WTC11 (cell line): ENCODE measurements around the gene PAPSS1. TPM values are rescaled to one million over a fixed set of nuclear protein-coding genes. Genes with fewer than 3 reads are reported as not detected.

ENCODE experiments used
- ATAC-seq: fragments of 200-7000 bp; cut with Tn5 transposase; 2 replicates; pipeline ENCODE4 v1.10.0; 2021; ENCODE audit warnings: mild to moderate bottlenecking, moderate library complexity
- CTCF ChIA-PET: fragments of 300-600 bp; sonication (Branson Sonifier 250); formaldehyde crosslinking; loops from one replicate; lab custom pipeline; 2021; ENCODE audit warnings: antibody characterized with exemption; lab: Charles Lee
- POLR2A ChIA-PET: fragments of 350-600 bp; sonication (Branson Sonifier 250); formaldehyde crosslinking; loops from one replicate; lab custom pipeline; 2021; ENCODE audit warnings: antibody characterized with exemption; lab: Charles Lee
- DNase-seq: peaks from one replicate; pipeline ENCODE4 v3.0.0; 2021; ENCODE audit warnings: low spot score
- H3K27ac Mint-ChIP-seq: 2 replicates; pipeline ENCODE4 v1.8.0; 2021; ENCODE audit warnings: mixed read lengths
- H3K27me3 Mint-ChIP-seq: 2 replicates; pipeline ENCODE4 v1.8.0; 2021; ENCODE audit warnings: low read depth, mild to moderate bottlenecking, moderate library complexity, mixed read lengths
- H3K36me3 Mint-ChIP-seq: 2 replicates; pipeline ENCODE4 v1.8.0; 2021; ENCODE audit warnings: mixed read lengths
- H3K4me1 Mint-ChIP-seq: 2 replicates; pipeline ENCODE4 v1.8.0; 2022; ENCODE audit warnings: mixed read lengths
- H3K4me3 Mint-ChIP-seq: 2 replicates; pipeline ENCODE4 v1.8.0; 2021; ENCODE audit warnings: mild to moderate bottlenecking, moderate library complexity, mixed read lengths
- H3K9me3 Mint-ChIP-seq: 2 replicates; pipeline ENCODE4 v1.8.0; 2021; ENCODE audit warnings: mixed read lengths
- CREM ChIP-seq: sonication (generic); formaldehyde crosslinking; IDR thresholded peaks from 2 replicates; pipeline ENCODE4 v1.8.1; 2022; ENCODE audit warnings: mild to moderate bottlenecking, missing genetic modification reagents, moderate library complexity
- ELF4 ChIP-seq: sonication (generic); formaldehyde crosslinking; IDR thresholded peaks from 2 replicates; pipeline ENCODE4 v1.8.1; 2022; ENCODE audit warnings: low read depth, mild to moderate bottlenecking, moderate library complexity, missing genetic modification reagents
- FOXJ3 ChIP-seq: sonication (generic); formaldehyde crosslinking; IDR thresholded peaks from 2 replicates; pipeline ENCODE4 v1.9.0; 2021; ENCODE audit warnings: missing genetic modification reagents, mild to moderate bottlenecking, borderline replicate concordance
- FOXK1 ChIP-seq: sonication (generic); formaldehyde crosslinking; IDR thresholded peaks from 2 replicates; pipeline ENCODE4 v1.8.0; 2022; ENCODE audit warnings: mild to moderate bottlenecking, moderate library complexity, missing genetic modification reagents
- JAZF1 ChIP-seq: fragments of 250-450 bp; sonication (Bioruptor Pico); IDR thresholded peaks from 2 replicates; pipeline ENCODE4 v1.9.0; 2021; ENCODE audit warnings: moderate library complexity, mild to moderate bottlenecking, inconsistent platforms
- KAT7 ChIP-seq: sonication (generic); formaldehyde crosslinking; IDR thresholded peaks from 2 replicates; pipeline ENCODE4 v1.8.1; 2023; ENCODE audit warnings: missing genetic modification reagents, mild to moderate bottlenecking, borderline replicate concordance
- NFE2L1 ChIP-seq: sonication (generic); formaldehyde crosslinking; IDR thresholded peaks from 2 replicates; pipeline ENCODE4 v1.8.1; 2023; ENCODE audit warnings: missing genetic modification reagents
- PRRX2 ChIP-seq: fragments of 250-450 bp; sonication (Bioruptor Pico); IDR thresholded peaks from 2 replicates; pipeline ENCODE4 v1.8.0; 2021; ENCODE audit warnings: mild to moderate bottlenecking
- RORB ChIP-seq: fragments of 250-450 bp; sonication (Bioruptor Pico); IDR thresholded peaks from 2 replicates; pipeline ENCODE4 v1.9.0; 2021; ENCODE audit warnings: mild to moderate bottlenecking
- SMAD3 ChIP-seq: sonication (generic); formaldehyde crosslinking; IDR thresholded peaks from 2 replicates; pipeline ENCODE4 v1.8.0; 2022; ENCODE audit warnings: missing genetic modification reagents, mild to moderate bottlenecking, borderline replicate concordance
- SMAD4 ChIP-seq: sonication (generic); formaldehyde crosslinking; IDR thresholded peaks from 2 replicates; pipeline ENCODE4 v1.8.0; 2022; ENCODE audit warnings: mild to moderate bottlenecking, missing genetic modification reagents
- ZNF423 ChIP-seq: fragments of 250-450 bp; sonication (Bioruptor Pico); IDR thresholded peaks from 2 replicates; pipeline ENCODE4 v2.1.2; 2022; ENCODE audit warnings: mild to moderate bottlenecking, moderate library complexity
- total RNA-seq: library from RNA; stranded (reverse); gene quantifications from 3 replicates; pipeline ENCODE4 v1.2.3, GENCODE V29; 2021
- TF ChIP-seq, protein P1 (sequence below): fragments of 250-450 bp; sonication (Bioruptor Pico); IDR thresholded peaks from 2 replicates; pipeline ENCODE4 v1.9.0; 2021; ENCODE audit warnings: moderate library complexity, mild to moderate bottlenecking, inconsistent platforms, borderline replicate concordance
- TF ChIP-seq, protein P2 (sequence below): sonication (generic); formaldehyde crosslinking; IDR thresholded peaks from 2 replicates; pipeline ENCODE4 v1.8.1; 2023; ENCODE audit warnings: mild to moderate bottlenecking, missing genetic modification reagents, borderline replicate concordance
- TF ChIP-seq, protein P3 (sequence below): sonication (generic); formaldehyde crosslinking; IDR thresholded peaks from 2 replicates; pipeline ENCODE4 v1.8.0; 2023; ENCODE audit warnings: missing genetic modification reagents
- TF ChIP-seq, protein P4 (sequence below): fragments of 200-600 bp; IDR thresholded peaks from 2 replicates; pipeline ENCODE4 v1.8.0; 2022; ENCODE audit warnings: antibody characterized with exemption
- TF ChIP-seq, protein P5 (sequence below): sonication (generic); formaldehyde crosslinking; conservative IDR thresholded peaks from 2 replicates; pipeline ENCODE4 v1.8.1; 2022; ENCODE audit warnings: mild to moderate bottlenecking, missing genetic modification reagents
- TF ChIP-seq, protein P6 (sequence below): fragments of 250-450 bp; sonication (Bioruptor Pico); conservative IDR thresholded peaks from 2 replicates; pipeline ENCODE4 v1.9.0; 2021; ENCODE audit warnings: mild to moderate bottlenecking
- TF ChIP-seq, protein P7 (sequence below): sonication (generic); formaldehyde crosslinking; IDR thresholded peaks from 2 replicates; pipeline ENCODE4 v1.8.1; 2023; ENCODE audit warnings: mild to moderate bottlenecking, moderate library complexity, missing genetic modification reagents

PAPSS1 gene
- total RNA-seq, 1 experiment from 2014 or later, result 62.9 TPM

DNA sequence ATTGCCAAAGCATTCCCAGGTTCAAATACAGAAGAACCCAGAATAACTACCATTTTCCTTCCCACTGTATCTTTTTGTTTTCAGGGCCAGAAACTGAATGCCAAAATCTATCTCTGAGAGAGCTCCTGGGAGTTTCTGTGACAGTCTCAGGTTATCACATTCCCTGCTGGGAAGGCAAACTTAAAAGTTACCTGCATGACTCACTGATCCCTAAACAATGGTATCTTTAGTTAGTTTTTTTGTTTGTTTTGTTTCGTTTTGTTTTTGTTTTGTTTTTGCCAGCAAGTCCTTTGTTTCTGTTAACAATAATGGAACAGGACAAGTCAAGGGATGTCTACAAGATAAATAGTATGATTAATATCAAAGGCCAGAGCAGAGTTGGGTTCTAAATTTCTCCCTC is 34.3 kb downstream of the PAPSS1 start (continued):
- TF ChIP-seq, protein P1, sequence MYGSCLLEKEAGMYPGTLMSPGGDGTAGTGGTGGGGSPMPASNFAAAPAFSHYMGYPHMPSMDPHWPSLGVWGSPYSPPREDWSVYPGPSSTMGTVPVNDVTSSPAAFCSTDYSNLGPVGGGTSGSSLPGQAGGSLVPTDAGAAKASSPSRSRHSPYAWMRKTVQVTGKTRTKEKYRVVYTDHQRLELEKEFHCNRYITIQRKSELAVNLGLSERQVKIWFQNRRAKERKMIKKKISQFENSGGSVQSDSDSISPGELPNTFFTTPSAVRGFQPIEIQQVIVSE (CRISPR knock-in tag), result no peak
- TF ChIP-seq, protein P2, sequence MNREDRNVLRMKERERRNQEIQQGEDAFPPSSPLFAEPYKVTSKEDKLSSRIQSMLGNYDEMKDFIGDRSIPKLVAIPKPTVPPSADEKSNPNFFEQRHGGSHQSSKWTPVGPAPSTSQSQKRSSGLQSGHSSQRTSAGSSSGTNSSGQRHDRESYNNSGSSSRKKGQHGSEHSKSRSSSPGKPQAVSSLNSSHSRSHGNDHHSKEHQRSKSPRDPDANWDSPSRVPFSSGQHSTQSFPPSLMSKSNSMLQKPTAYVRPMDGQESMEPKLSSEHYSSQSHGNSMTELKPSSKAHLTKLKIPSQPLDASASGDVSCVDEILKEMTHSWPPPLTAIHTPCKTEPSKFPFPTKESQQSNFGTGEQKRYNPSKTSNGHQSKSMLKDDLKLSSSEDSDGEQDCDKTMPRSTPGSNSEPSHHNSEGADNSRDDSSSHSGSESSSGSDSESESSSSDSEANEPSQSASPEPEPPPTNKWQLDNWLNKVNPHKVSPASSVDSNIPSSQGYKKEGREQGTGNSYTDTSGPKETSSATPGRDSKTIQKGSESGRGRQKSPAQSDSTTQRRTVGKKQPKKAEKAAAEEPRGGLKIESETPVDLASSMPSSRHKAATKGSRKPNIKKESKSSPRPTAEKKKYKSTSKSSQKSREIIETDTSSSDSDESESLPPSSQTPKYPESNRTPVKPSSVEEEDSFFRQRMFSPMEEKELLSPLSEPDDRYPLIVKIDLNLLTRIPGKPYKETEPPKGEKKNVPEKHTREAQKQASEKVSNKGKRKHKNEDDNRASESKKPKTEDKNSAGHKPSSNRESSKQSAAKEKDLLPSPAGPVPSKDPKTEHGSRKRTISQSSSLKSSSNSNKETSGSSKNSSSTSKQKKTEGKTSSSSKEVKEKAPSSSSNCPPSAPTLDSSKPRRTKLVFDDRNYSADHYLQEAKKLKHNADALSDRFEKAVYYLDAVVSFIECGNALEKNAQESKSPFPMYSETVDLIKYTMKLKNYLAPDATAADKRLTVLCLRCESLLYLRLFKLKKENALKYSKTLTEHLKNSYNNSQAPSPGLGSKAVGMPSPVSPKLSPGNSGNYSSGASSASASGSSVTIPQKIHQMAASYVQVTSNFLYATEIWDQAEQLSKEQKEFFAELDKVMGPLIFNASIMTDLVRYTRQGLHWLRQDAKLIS, result no peak
- TF ChIP-seq, protein P3, sequence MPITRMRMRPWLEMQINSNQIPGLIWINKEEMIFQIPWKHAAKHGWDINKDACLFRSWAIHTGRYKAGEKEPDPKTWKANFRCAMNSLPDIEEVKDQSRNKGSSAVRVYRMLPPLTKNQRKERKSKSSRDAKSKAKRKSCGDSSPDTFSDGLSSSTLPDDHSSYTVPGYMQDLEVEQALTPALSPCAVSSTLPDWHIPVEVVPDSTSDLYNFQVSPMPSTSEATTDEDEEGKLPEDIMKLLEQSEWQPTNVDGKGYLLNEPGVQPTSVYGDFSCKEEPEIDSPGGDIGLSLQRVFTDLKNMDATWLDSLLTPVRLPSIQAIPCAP (CRISPR knock-in tag), result no peak
- TF ChIP-seq JAZF1 (CRISPR knock-in tag), result no peak

DNA sequence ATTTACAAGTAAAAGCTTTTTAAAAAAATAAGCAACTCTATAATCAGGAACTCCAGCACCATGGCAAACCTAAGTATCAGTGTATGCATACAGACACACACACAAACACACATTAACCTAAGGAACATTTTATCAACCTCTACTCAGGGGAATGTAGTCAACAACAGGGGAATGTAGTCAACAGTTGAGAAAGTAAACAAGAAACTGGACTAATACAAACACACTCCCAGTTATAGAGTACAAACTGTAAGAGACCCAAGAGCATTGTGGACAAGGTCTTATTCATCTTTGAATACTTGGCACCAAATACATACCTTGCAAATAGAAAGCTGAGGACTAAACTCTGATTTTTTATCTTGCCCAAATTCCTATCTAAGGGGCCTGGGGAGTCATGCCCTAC is 36.2 kb downstream of the PAPSS1 start:
- Mint-ChIP-seq H3K4me1 (peaks cover 5% of the 10 kb centered on the region), H3K27ac (no peak overlapping the region), H3K9me3 (no peaks in the 10 kb centered on the region), H3K4me3 (no peak overlapping the region), H3K27me3 (no peaks in the 10 kb centered on the region), H3K36me3 (peaks cover 34% of the 10 kb centered on the region)
- ChIA-PET CTCF (no interaction called here), POLR2A (no interaction called here)
- no peak for DNase-seq
- no peak for TF ChIP-seq ELF4 (CRISPR knock-in tag)
- TF ChIP-seq, protein P4, sequence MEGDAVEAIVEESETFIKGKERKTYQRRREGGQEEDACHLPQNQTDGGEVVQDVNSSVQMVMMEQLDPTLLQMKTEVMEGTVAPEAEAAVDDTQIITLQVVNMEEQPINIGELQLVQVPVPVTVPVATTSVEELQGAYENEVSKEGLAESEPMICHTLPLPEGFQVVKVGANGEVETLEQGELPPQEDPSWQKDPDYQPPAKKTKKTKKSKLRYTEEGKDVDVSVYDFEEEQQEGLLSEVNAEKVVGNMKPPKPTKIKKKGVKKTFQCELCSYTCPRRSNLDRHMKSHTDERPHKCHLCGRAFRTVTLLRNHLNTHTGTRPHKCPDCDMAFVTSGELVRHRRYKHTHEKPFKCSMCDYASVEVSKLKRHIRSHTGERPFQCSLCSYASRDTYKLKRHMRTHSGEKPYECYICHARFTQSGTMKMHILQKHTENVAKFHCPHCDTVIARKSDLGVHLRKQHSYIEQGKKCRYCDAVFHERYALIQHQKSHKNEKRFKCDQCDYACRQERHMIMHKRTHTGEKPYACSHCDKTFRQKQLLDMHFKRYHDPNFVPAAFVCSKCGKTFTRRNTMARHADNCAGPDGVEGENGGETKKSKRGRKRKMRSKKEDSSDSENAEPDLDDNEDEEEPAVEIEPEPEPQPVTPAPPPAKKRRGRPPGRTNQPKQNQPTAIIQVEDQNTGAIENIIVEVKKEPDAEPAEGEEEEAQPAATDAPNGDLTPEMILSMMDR, result no peak
- no peak for TF ChIP-seq SMAD4
- no peak for TF ChIP-seq ZNF423 (CRISPR knock-in tag)
- TF ChIP-seq FOXJ3 (CRISPR knock-in tag), result no peak
- TF ChIP-seq, protein P5, sequence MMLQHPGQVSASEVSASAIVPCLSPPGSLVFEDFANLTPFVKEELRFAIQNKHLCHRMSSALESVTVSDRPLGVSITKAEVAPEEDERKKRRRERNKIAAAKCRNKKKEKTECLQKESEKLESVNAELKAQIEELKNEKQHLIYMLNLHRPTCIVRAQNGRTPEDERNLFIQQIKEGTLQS (CRISPR knock-in tag), result no peak
- TF ChIP-seq RORB (CRISPR knock-in tag), result no peak
- no peak for TF ChIP-seq FOXK1
- TF ChIP-seq, protein P6, sequence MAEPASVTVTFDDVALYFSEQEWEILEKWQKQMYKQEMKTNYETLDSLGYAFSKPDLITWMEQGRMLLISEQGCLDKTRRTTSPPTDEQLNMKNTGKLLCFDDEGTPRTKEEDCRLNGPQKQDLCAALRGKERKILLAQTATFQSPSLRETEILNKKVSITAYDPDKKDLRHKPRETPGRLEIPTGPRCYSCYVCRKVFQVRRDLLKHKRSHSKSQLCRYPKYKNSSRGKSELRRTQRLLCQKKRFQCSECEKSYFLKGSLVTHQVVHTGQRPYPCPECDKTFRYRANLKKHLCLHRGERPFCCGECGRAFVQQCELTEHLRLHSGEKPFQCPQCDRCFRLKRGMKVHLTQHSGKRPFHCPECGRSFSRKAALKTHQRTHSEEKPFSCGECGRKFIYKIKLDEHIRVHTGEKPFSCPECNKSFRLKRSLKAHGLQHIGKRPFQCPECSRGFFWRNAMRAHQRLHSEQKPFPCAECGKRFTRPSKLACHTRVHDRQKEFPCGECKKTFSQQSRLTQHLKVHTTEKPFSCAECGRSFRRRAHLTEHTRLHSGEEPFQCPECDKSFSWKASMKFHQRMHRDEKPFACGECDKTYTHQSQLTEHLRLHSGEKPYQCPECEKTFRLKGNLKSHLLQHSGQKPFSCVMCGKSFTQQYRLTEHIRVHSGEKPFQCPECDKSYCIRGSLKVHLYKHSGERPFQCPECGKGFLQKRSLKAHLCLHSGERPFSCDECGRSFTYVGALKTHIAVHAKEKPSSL, result no peak
- no peak for TF ChIP-seq SMAD3 (CRISPR knock-in tag)
- no peak for TF ChIP-seq NFE2L1 (CRISPR knock-in tag)
- no peak for TF ChIP-seq KAT7 (CRISPR knock-in tag)
- TF ChIP-seq CREM (CRISPR knock-in tag), result no peak
- TF ChIP-seq PRRX2 (CRISPR knock-in tag), result no peak
- TF ChIP-seq, protein P7, sequence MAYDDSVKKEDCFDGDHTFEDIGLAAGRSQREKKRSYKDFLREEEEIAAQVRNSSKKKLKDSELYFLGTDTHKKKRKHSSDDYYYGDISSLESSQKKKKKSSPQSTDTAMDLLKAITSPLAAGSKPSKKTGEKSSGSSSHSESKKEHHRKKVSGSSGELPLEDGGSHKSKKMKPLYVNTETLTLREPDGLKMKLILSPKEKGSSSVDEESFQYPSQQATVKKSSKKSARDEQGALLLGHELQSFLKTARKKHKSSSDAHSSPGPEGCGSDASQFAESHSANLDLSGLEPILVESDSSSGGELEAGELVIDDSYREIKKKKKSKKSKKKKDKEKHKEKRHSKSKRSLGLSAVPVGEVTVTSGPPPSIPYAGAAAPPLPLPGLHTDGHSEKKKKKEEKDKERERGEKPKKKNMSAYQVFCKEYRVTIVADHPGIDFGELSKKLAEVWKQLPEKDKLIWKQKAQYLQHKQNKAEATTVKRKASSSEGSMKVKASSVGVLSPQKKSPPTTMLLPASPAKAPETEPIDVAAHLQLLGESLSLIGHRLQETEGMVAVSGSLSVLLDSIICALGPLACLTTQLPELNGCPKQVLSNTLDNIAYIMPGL, result no peak
- ATAC-seq, result no peak
